ENCODE data around the gene C19orf53. TPM values are rescaled to one million over a fixed set of nuclear protein-coding genes. Genes with fewer than 3 reads are reported as not detected.

The C19orf53 gene
- total and polyA plus RNA-seq, 2 donors (not counting 3 experiments of a cell fraction or from before 2014, with no cell fraction given) = 113 to 239 TPM

DNA sequence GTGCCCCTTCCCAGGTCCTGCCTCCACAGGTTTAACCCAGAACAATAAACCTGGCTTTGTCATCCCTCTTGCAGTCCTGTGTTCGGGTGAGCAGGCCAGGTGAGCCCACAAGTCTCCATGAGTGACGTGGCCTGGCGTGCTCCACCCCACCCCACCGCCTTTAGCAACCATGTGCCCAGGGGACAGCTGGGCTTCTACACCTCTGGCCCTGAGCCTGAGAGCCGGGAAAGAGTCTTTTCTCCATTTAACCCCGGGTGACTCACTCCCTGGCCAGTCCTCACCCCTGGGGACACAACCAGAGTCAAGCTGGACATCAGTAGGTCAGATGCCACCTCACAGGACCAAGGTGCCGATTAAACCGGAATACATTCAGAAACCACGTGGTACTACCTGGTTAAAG is 4.1 kb downstream of the C19orf53 start:
- no TSS peak for BruUV-seq (replicated peaks)
- intact Hi-C loops (cut with micrococcal nuclease) (no loop called here), dilution Hi-C loops (cut with MboI; ENCODE audit: extremely low pct_ligation_motif_present, low sequenced_read_pairs) (no loop called here)
- no peaks in the 10 kb centered on the region for H3K9me1 ChIP-seq (replicated peaks; ENCODE audit: control insufficient read depth, extremely low read depth, insufficient read depth, low read length)
- H3K4me2 ChIP-seq (ENCODE audit: insufficient read depth, low read length) = no peak overlapping the region
- H2AFZ ChIP-seq (ENCODE audit: low read depth, low read length) = no peak overlapping the region
- no peak for FAIRE-seq
- no peak overlapping the region for H3K27ac ChIP-seq (ENCODE audit: insufficient read depth, low read depth, low read length)
- peaks cover 22% of the 10 kb centered on the region for H3K79me2 ChIP-seq (ENCODE audit: control insufficient read depth, insufficient read depth, low read length)
- no peak for DNase-seq (ENCODE audit: low read depth, low spot score)
- H3K4me1 ChIP-seq (ENCODE audit: control insufficient read depth, extremely low read depth, insufficient read depth, low read length) = peaks cover 20% of the 10 kb centered on the region
- H3K27me3 ChIP-seq (ENCODE audit: control insufficient read depth in 2 of 2, insufficient read depth in 2 of 2, low read length in 2 of 2) = no peaks in the 10 kb centered on the region
- TF ChIP-seq POLR2AphosphoS5 (IDR thresholded peaks at IDR 0.05; ENCODE audit: insufficient read depth, low read depth, low read length) (no peak), FOS (IDR thresholded peaks at IDR 0.05; ENCODE audit: borderline replicate concordance, insufficient read depth, low read length) (no peak), MAX (IDR thresholded peaks at IDR 0.05; ENCODE audit: insufficient read depth, insufficient read length) (no peak), POLR2A (IDR thresholded peaks at IDR 0.05; ENCODE audit: low read depth, low read length) (no peak), JUN (IDR thresholded peaks at IDR 0.05; ENCODE audit: borderline replicate concordance, insufficient read depth, insufficient read length, low read depth) (no peak), MYC (IDR thresholded peaks at IDR 0.05; ENCODE audit: low read depth, low read length) (no peak), GATA2 (IDR thresholded peaks at IDR 0.05; ENCODE audit: insufficient read depth, insufficient read length, low read depth, low read length) (no peak), EZH2 (IDR thresholded peaks at IDR 0.05; ENCODE audit: borderline replicate concordance, low read depth, low read length, severe bottlenecking) (no peak)
- TF ChIP-seq, protein P1, sequence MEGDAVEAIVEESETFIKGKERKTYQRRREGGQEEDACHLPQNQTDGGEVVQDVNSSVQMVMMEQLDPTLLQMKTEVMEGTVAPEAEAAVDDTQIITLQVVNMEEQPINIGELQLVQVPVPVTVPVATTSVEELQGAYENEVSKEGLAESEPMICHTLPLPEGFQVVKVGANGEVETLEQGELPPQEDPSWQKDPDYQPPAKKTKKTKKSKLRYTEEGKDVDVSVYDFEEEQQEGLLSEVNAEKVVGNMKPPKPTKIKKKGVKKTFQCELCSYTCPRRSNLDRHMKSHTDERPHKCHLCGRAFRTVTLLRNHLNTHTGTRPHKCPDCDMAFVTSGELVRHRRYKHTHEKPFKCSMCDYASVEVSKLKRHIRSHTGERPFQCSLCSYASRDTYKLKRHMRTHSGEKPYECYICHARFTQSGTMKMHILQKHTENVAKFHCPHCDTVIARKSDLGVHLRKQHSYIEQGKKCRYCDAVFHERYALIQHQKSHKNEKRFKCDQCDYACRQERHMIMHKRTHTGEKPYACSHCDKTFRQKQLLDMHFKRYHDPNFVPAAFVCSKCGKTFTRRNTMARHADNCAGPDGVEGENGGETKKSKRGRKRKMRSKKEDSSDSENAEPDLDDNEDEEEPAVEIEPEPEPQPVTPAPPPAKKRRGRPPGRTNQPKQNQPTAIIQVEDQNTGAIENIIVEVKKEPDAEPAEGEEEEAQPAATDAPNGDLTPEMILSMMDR (IDR thresholded peaks at IDR 0.05; ENCODE audit: extremely low read depth in 1 of 2, insufficient read depth in 1 of 2, low read depth in 1 of 2, low read length in 2 of 2) = no peak
- ChIA-PET POLR2A (no interaction called here), CTCF (no interaction called here)
- no peak overlapping the region for H3K4me3 ChIP-seq (replicated peaks in 1 of 3; ENCODE audit: insufficient read depth in 1 of 3, low read depth in 1 of 3, low read length in 3 of 3)
- no peaks in the 10 kb centered on the region for H4K20me1 ChIP-seq (replicated peaks; ENCODE audit: control insufficient read depth, extremely low read depth, insufficient read depth, low read length)
- no peaks in the 10 kb centered on the region for H3K9me3 ChIP-seq (replicated peaks; ENCODE audit: control insufficient read depth, insufficient read depth, low read length)
- H3K9ac ChIP-seq (replicated peaks; ENCODE audit: extremely low read depth, insufficient read depth, low read length) = no peak overlapping the region
- H3K36me3 ChIP-seq (ENCODE audit: control insufficient read depth in 2 of 2, extremely low read depth in 1 of 2, insufficient read depth in 2 of 2, low read length in 2 of 2) = peaks cover 14 to 24% of the 10 kb centered on the region in 2 experiments
